Activated CD4-positive, CD25-positive, alpha-beta regulatory T cell treated with anti-CD3 and anti-CD28 coated beads, Interleukin-2, amount 50 U/mL, for 72 hours (primary cell): ENCODE results near the gene CNEP1R1.

Experiments
- DNase-seq: peaks from one replicate; pipeline ENCODE4 v3.0.0; 2021

CNEP1R1 gene

GRCh38 chr16:50065624-50066481 is 40.8 kb downstream of the CNEP1R1 start, which contains the start of gene HEATR3:
Gene HEATR3, plus strand, starts transcription at chr16:50065970. Its CDS starts 162 bp downstream, at chr16:50066132.
- DNase-seq = peak; percentile 98

GRCh38 chr16:50066482-50067289 is 41.7 kb downstream of the CNEP1R1 start:
- DNase-seq = no peak

- DNase-seq = no peak
These were observed 42.3 kb downstream of the CNEP1R1 start for GRCh38 chr16:50067290-50067853.

- no peak for DNase-seq
These were observed 43.5 kb downstream of the CNEP1R1 start for GRCh38 chr16:50068550-50068949.

GRCh38 chr16:50069060-50069459 is 44.0 kb downstream of the CNEP1R1 start:
- DNase-seq = no peak

GRCh38 chr16:50071075-50071671 is 46.1 kb downstream of the CNEP1R1 start:
- no peak for DNase-seq

GRCh38 chr16:50072730-50073129 is 47.7 kb downstream of the CNEP1R1 start:
- no peak for DNase-seq

- no peak for DNase-seq
These were observed 54.5 kb downstream of the CNEP1R1 start for GRCh38 chr16:50079397-50080140.

GRCh38 chr16:50081428-50082018 is 56.5 kb downstream of the CNEP1R1 start:
- no peak for DNase-seq

- no peak for DNase-seq
These were observed 59.0 kb downstream of the CNEP1R1 start for GRCh38 chr16:50083996-50084395.

GRCh38 chr16:50086176-50086575 is 61.2 kb downstream of the CNEP1R1 start:
- DNase-seq = no peak
